G401 (cell line): ENCODE data around the gene HJURP. TPM values are rescaled to one million over a fixed set of nuclear protein-coding genes. Genes with fewer than 3 reads are reported as not detected.

Experiments used
- DNase-seq: peaks from one replicate; pipeline ENCODE4 v3.0.0-alpha.2; 2015; ENCODE audit warnings: low spot score
- in situ Hi-C: cut with HindIII; loops from 2 replicates; pipeline ENCODE4 v1.10.0; 2016; ENCODE audit warnings: low sequenced_read_pairs, mixed read lengths
- total RNA-seq: library from RNA; depleted of rRNA; stranded (reverse); fragments of >200 nt; shearing (Covaris generic); gene quantifications from 2 replicates; pipeline ENCODE4 v1.2.3, GENCODE V29; 2014; rRNA removed

The HJURP gene
- total RNA-seq, 1 experiment from 2014 or later: 38.5 TPM

DNA sequence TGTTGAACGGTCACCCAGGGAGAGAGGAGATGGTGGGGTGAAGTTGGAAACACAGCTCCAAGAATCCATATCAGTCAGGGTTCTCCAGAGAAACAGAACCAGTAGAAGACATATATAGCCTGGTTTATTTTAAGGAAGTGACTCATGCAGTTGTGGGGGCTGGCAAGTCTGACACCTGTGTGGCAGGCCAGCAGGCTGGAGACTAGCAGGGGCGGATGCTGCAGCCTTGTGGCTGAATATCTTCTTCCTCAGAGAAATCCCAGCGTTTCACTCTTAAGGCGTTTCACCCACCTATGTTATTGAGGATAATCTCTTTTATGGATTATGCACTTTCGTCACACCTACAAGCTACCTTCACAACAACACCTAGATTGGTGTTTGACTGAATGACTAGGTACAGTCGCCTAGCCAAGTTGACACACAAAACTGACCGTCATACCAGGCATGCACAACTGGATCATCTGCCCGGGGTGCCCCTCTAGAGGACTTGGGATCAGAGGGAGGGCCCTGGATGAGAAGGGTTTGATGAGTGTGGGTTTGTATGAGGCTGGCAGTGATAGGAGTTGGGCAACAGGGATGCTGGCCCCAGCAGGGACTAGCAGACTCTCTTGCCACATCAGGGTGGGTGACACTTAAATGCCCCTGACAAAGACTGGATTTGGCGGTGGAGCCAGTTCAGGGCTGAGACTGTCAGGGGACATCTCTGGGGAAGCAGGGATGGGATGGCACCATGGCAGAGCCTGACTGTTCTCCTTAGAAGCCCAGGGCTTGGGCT, 52.8 kb downstream of the HJURP start:
- in situ Hi-C loops: no loop called here
- DNase-seq: no peak

DNA sequence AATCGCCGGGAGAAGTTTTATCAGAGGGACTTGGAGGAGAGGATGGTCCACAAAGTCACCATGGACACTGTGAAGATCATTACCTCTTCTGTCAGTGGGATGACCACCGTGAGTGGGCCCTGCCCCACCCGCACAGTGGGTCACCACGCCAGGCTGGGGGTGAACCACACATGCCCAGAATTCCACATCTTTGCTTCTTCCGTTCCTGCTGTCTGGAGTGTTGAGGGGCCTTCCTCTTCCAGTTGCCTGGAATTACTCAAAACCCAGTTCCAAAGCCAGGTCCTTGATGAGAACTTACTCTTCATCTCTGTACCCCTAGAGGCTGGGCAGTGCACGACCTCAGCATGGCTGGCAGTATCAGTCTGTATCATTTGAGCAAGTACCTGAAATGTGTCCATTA, 54.1 kb downstream of the HJURP start:
- DNase-seq: no peak
- in situ Hi-C loops: no loop called here

DNA sequence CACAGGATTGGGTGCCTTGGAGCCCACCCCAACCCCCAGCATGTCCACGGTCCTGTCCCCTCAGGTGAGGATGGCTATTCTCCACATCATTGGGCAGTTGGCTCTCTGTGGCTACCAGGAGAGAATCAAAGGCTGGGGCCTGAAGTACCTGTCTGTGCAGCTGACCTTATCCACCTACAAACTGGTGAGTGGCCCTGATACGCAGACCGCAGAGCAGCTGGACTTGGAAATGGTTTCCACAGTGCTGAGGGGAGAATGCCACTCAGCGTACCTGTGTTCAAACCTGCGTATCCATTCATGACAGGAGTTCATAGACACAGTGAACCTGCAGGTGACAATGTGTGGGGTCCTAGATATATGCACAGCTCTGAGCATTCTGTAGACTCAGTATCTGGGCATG, 54.6 kb downstream of the HJURP start:
- DNase-seq: no peak
- in situ Hi-C loops: no loop called here

DNA sequence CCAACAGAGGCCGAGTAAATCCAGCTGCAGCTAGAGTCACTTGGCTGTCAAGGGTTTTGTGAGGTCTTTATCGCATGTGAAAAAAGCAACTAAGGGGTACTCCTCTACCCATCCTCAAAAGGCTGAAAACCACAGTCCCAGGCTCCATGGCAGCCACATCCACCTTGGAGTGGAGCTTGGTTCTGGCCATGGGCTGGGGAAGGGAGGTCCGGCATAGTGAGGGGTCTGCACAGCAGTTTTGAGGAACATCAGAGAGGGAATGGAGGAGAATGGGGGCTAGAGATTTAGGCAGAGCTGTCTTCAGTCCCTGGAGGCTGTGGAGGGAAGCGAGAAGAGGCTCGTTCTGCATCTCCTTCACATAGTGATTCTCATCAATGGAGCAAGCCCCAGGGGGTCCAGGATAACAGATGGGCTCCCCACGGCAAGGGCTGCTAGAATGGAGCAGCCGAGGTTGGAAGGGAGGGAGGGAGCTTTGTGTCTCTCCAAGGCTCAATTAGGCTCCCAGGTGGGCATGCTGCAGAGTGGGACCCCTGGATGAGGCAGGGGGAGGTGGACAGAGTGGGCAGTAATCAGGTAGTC, 55.2 kb downstream of the HJURP start:
- DNase-seq: peak; percentile 7
- in situ Hi-C loops: no loop called here

GRCh38 chr2:233798335-233799086, 55.8 kb downstream of the HJURP start:
- in situ Hi-C loops: no loop called here
- no peak for DNase-seq

- in situ Hi-C loops: no loop called here
- DNase-seq: no peak
These were observed 58.1 kb downstream of the HJURP start for GRCh38 chr2:233796254-233796653.

DNA sequence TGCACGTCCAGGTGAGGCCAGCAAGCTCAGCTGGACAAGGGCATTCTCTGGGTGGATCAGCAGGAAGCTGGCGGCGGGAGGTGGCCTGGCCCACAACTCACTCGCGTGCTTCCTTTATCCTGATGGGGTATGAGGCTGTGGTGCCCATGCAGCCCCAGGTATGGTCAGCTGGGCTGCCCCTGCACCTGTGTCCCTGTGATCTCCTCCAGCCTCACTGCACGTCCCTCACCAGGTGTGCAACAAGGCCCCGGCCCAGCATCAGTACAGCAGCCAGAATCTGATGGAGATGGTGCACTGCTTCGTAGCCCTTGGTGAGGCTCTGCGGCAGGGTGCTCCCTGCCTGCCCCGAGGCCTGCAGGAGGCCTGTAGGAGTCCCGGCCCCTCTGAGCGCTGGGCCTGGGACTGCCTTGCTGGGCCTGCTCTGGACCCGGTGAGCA, 58.6 kb downstream of the HJURP start:
- DNase-seq: no peak
- in situ Hi-C loops: no loop called here

- in situ Hi-C loops: no loop called here
- no peak for DNase-seq
These were observed 60.1 kb downstream of the HJURP start for GRCh38 chr2:233794128-233794658.

GRCh38 chr2:233793465-233794127, 60.7 kb downstream of the HJURP start:
- DNase-seq: no peak
- in situ Hi-C loops: no loop called here

DNA sequence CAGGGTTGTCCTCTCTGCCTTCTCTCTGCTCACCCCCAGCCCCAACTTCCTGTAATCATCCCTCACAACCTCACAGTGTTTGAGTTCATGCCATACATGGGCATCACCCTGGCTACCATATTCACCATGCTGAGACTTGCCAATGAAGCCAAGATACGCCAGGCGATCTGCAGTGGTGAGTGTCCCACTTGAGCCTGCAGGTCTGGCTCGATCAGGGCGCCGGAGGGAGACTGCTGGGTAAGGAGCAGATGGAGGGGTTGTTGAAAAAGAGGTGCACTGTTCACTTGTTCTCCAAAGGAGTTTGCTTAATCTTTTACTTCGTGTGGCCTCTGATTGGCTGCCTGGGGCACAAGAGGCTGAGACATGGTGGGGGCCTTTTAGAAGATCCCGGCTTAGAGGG, 61.6 kb downstream of the HJURP start:
- in situ Hi-C loops: no loop called here
- DNase-seq: no peak

GRCh38 chr2:233791883-233792329, 62.4 kb downstream of the HJURP start:
- in situ Hi-C loops: no loop called here
- DNase-seq: no peak

DNA sequence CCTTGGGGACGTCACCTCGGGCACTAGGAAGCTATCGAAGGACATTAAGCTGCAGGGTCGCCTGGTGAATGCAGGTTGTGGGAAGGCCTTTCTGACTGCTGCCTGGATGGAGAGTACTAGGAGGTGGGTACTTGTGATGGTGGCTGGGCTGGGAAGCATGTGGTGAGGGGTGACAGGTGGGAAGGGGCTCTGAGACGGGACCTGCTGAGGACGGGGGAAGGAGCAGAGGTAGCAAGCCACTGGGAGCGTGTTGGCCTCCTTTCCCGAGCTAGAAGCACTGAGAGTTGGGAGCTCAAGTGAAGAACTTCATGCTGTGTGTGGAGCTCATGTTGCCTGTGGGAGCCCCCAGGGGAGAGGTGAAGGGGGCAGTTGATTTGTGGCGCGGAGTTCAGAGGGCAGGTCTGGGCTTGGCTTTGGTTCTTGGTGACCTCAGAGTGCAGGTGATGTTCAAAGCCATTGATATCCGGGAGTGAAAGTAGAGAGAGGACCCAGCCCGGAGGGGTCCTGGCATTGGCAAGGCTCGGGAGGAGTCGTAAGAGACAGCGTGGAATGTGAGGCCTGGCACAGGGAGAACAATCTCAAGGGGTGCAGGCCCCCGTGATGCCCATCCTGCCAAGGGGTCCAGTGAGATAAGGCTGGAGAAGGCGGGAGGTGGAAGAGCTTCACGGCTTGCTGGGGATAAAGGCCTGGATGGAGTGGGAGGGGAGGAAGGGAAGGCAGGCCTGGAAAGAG, 63.0 kb downstream of the HJURP start:
- DNase-seq: no peak
- in situ Hi-C loops: no loop called here

DNA sequence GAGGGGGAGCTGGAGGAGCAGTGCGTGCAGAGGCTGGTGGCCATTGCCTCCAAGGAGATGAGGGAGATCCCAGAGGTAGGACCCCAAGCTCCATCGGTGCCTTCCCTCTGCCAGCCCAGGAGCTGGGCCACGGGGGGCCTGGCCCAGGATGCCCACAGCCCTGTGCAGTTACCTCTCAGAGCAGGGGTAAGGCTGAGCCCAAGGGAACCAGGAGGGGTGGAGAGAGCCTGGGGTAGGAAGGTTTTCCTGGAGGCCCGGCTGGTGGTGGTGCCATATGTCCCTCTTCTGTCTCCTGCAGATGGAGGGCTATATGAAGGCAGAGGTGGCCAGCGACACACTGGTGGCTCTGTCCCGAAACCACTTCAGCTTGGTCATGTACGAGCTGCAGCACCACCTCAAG, 64.8 kb downstream of the HJURP start:
- DNase-seq: no peak
- in situ Hi-C loops: no loop called here

Other genes starting within 250 kb of the HJURP start
- not detected in 2 replicates for gene UGT1A8, start 236.9 kb downstream of the HJURP start, total RNA-seq
- gene UGT1A10, start 218.1 kb downstream of the HJURP start, total RNA-seq: not detected in 2 replicates
- not detected in 2 replicates for gene UGT1A9, start 182.6 kb downstream of the HJURP start, total RNA-seq
- not detected in 2 replicates for gene UGT1A7, start 172.6 kb downstream of the HJURP start, total RNA-seq
- gene UGT1A6, start 161.6 kb downstream of the HJURP start, total RNA-seq: not detected in 2 replicates
- gene UGT1A5, start 141.6 kb downstream of the HJURP start, total RNA-seq: not detected in 2 replicates
- gene UGT1A4, start 135.8 kb downstream of the HJURP start, total RNA-seq: not detected in 2 replicates
- not detected in 2 replicates for gene UGT1A3, start 125.5 kb downstream of the HJURP start, total RNA-seq
- gene UGT1A1, start 94.3 kb downstream of the HJURP start, total RNA-seq: not detected in 2 replicates
- not detected in 2 replicates for gene MROH2A, start 76.2 kb downstream of the HJURP start, total RNA-seq
- gene TRPM8, start 62.8 kb upstream of the HJURP start, total RNA-seq: not detected in 2 replicates
- not detected in 2 replicates for gene SPP2, start 196.2 kb upstream of the HJURP start, total RNA-seq